GM15510 (cell line): ENCODE measurements around the gene SSC5D.

Source experiments
- POLR2A ChIP-seq: IDR thresholded peaks from 3 replicates; pipeline ENCODE4 v1.6.1; 2011; ENCODE audit warnings: borderline replicate concordance; ENCODE audit not compliant: insufficient read length; ENCODE audit errors: extremely low read depth

Gene SSC5D

GRCh38 chr19:55486971-55487923 lies 989 bp upstream of the SSC5D start:
- TF ChIP-seq POLR2A = no peak

- TF ChIP-seq POLR2A = no peak
Observed at GRCh38 chr19:55488986-55489710, 912 bp downstream of the SSC5D start.

GRCh38 chr19:55489711-55490477 lies 1.7 kb downstream of the SSC5D start:
- TF ChIP-seq POLR2A = no peak

- no peak for TF ChIP-seq POLR2A
Observed at GRCh38 chr19:55490478-55491432, 2.5 kb downstream of the SSC5D start.

- TF ChIP-seq POLR2A = no peak
Observed at GRCh38 chr19:55491546-55492360, 3.5 kb downstream of the SSC5D start.

- TF ChIP-seq POLR2A = no peak
Observed at GRCh38 chr19:55492362-55492944, 4.2 kb downstream of the SSC5D start.

GRCh38 chr19:55493052-55493644 lies 4.9 kb downstream of the SSC5D start:
- no peak for TF ChIP-seq POLR2A

GRCh38 chr19:55493645-55494171 lies 5.5 kb downstream of the SSC5D start:
- TF ChIP-seq POLR2A = no peak

GRCh38 chr19:55494172-55494761 lies 6.0 kb downstream of the SSC5D start:
- no peak for TF ChIP-seq POLR2A

GRCh38 chr19:55495646-55496349 lies 7.6 kb downstream of the SSC5D start:
- TF ChIP-seq POLR2A = no peak

GRCh38 chr19:55497763-55498162 lies 9.5 kb downstream of the SSC5D start:
- no peak for TF ChIP-seq POLR2A

- no peak for TF ChIP-seq POLR2A
Observed at GRCh38 chr19:55498246-55498840, 10.1 kb downstream of the SSC5D start.
